ENCODE measurements around the gene CHD6. TPM values are rescaled to one million over a fixed set of nuclear protein-coding genes. Genes with fewer than 3 reads are reported as not detected.

The CHD6 gene
- total and polyA plus RNA-seq, 3 experiments from 2014 or later, result 24.6 to 59.5 (median 25.3) TPM

- H3K4me1 Mint-ChIP-seq, result peaks cover 22 to 26% (median 23%) of the 10 kb centered on the region in 3 donors
- H3K9me3 Mint-ChIP-seq, result no peaks in the 10 kb centered on the region
- Histone ChIP-seq H3K27me3 (ENCODE audit: insufficient read depth, low read length, poor library complexity, severe bottlenecking) (no peaks in the 10 kb centered on the region), H3K4me1 (ENCODE audit: insufficient read depth, low read length) (peaks cover 10% of the 10 kb centered on the region), H3K4me3 (ENCODE audit: low read length) (no peak overlapping the region), H3K27ac (ENCODE audit: low read depth, low read length) (no peak overlapping the region), H3K9me3 (ENCODE audit: low read length) (no peaks in the 10 kb centered on the region), H3K36me3 (ENCODE audit: insufficient read depth, low read length) (peaks cover 34% of the 10 kb centered on the region)
- H3K36me3 Mint-ChIP-seq, result peaks cover 0 to 91% (median 31%) of the 10 kb centered on the region in 3 donors
- peak overlapping the region in 1 of 8 donors; percentile 53 for H3K27ac Mint-ChIP-seq
- no peak overlapping the region for H3K4me3 Mint-ChIP-seq
- DNase-seq, result no peak
- peaks cover 0 to 2% of the 10 kb centered on the region in 2 donors for H3K27me3 Mint-ChIP-seq
- ChIA-PET POLR2A (no interaction called here), CTCF (no interaction called here)
Measured at GRCh38 chr20:41406896-41407444, 211.2 kb downstream of the CHD6 start.

- Mint-ChIP-seq H3K27ac (no peak overlapping the region), H3K36me3 (peaks cover 0 to 88% (median 31%) of the 10 kb centered on the region in 3 donors), H3K27me3 (peaks cover 0 to 2% of the 10 kb centered on the region in 2 donors), H3K4me3 (no peak overlapping the region), H3K4me1 (peaks cover 22 to 26% (median 23%) of the 10 kb centered on the region in 3 donors), H3K9me3 (no peaks in the 10 kb centered on the region)
- Histone ChIP-seq H3K27me3 (ENCODE audit: insufficient read depth, low read length, poor library complexity, severe bottlenecking) (no peaks in the 10 kb centered on the region), H3K4me1 (ENCODE audit: insufficient read depth, low read length) (peaks cover 10% of the 10 kb centered on the region), H3K27ac (ENCODE audit: low read depth, low read length) (no peak overlapping the region), H3K9me3 (ENCODE audit: low read length) (no peaks in the 10 kb centered on the region), H3K4me3 (ENCODE audit: low read length) (no peak overlapping the region), H3K36me3 (ENCODE audit: insufficient read depth, low read length) (peaks cover 29% of the 10 kb centered on the region)
- ChIA-PET POLR2A (no interaction called here), CTCF (no interaction called here)
- no peak for DNase-seq
Measured at GRCh38 chr20:41406353-41406752, 211.8 kb downstream of the CHD6 start.

GRCh38 chr20:41405436-41405835 lies 212.7 kb downstream of the CHD6 start:
- DNase-seq, result no peak
- H3K36me3 ChIP-seq (ENCODE audit: insufficient read depth, low read length), result peaks cover 19% of the 10 kb centered on the region
- no peak overlapping the region for H3K27ac Mint-ChIP-seq
- no peak overlapping the region for H3K4me3 ChIP-seq (ENCODE audit: low read length)
- H3K27me3 ChIP-seq (ENCODE audit: insufficient read depth, low read length, poor library complexity, severe bottlenecking), result no peaks in the 10 kb centered on the region
- ChIA-PET POLR2A (no interaction called here), CTCF (no interaction called here)
- H3K9me3 ChIP-seq (ENCODE audit: low read length), result no peaks in the 10 kb centered on the region
- H3K4me3 Mint-ChIP-seq, result no peak overlapping the region
- H3K4me1 Mint-ChIP-seq, result peaks cover 22 to 26% (median 23%) of the 10 kb centered on the region in 3 donors
- H3K9me3 Mint-ChIP-seq, result no peaks in the 10 kb centered on the region
- peaks cover 0 to 2% of the 10 kb centered on the region in 2 donors for H3K27me3 Mint-ChIP-seq
- H3K27ac ChIP-seq (ENCODE audit: low read depth, low read length), result no peak overlapping the region
- H3K36me3 Mint-ChIP-seq, result peaks cover 0 to 79% (median 27%) of the 10 kb centered on the region in 3 donors
- peaks cover 10% of the 10 kb centered on the region for H3K4me1 ChIP-seq (ENCODE audit: insufficient read depth, low read length)

- Mint-ChIP-seq H3K4me1 (peaks cover 9 to 10% (median 10%) of the 10 kb centered on the region in 3 donors), H3K27ac (peak overlapping the region in 1 of 8 donors; percentile 8), H3K36me3 (peaks cover 0 to 61% (median 20%) of the 10 kb centered on the region in 3 donors), H3K27me3 (peaks cover 0 to 2% of the 10 kb centered on the region in 2 donors), H3K9me3 (no peaks in the 10 kb centered on the region), H3K4me3 (no peak overlapping the region)
- Histone ChIP-seq H3K27me3 (ENCODE audit: insufficient read depth, low read length, poor library complexity, severe bottlenecking) (no peaks in the 10 kb centered on the region), H3K9me3 (ENCODE audit: low read length) (no peaks in the 10 kb centered on the region), H3K27ac (ENCODE audit: low read depth, low read length) (no peak overlapping the region), H3K4me1 (ENCODE audit: insufficient read depth, low read length) (peaks cover 6% of the 10 kb centered on the region), H3K36me3 (ENCODE audit: insufficient read depth, low read length) (peaks cover 14% of the 10 kb centered on the region), H3K4me3 (ENCODE audit: low read length) (no peak overlapping the region)
- ChIA-PET CTCF (no interaction called here), POLR2A (no interaction called here)
- no peak for DNase-seq
Measured at GRCh38 chr20:41403604-41404003, 214.6 kb downstream of the CHD6 start.

- no peak for DNase-seq
- Mint-ChIP-seq H3K27ac (peak overlapping the region in 1 of 8 donors; percentile 39), H3K27me3 (peaks cover 0 to 3% of the 10 kb centered on the region in 2 donors), H3K4me3 (no peak overlapping the region), H3K36me3 (peaks cover 0 to 13% (median 2%) of the 10 kb centered on the region in 3 donors), H3K4me1 (no peaks in the 10 kb centered on the region), H3K9me3 (no peaks in the 10 kb centered on the region)
- Histone ChIP-seq H3K4me1 (ENCODE audit: insufficient read depth, low read length) (no peaks in the 10 kb centered on the region), H3K27ac (ENCODE audit: low read depth, low read length) (no peak overlapping the region), H3K27me3 (ENCODE audit: insufficient read depth, low read length, poor library complexity, severe bottlenecking) (no peaks in the 10 kb centered on the region), H3K36me3 (ENCODE audit: insufficient read depth, low read length) (no peaks in the 10 kb centered on the region), H3K9me3 (ENCODE audit: low read length) (no peaks in the 10 kb centered on the region), H3K4me3 (ENCODE audit: low read length) (no peak overlapping the region)
- ChIA-PET CTCF (interaction anchor here (0.8 kb wide), 1 partner anchor 42 kb away, joined by 3 read pairs; no protein-coding TSS in a partner anchor), POLR2A (no interaction called here)
Measured at GRCh38 chr20:41398408-41398807, 219.8 kb downstream of the CHD6 start.

GRCh38 chr20:41395667-41396664 lies 222.2 kb downstream of the CHD6 start:
- no peaks in the 10 kb centered on the region for H3K4me1 Mint-ChIP-seq
- Histone ChIP-seq H3K27me3 (ENCODE audit: insufficient read depth, low read length, poor library complexity, severe bottlenecking) (no peaks in the 10 kb centered on the region), H3K9me3 (ENCODE audit: low read length) (no peaks in the 10 kb centered on the region), H3K36me3 (ENCODE audit: insufficient read depth, low read length) (no peaks in the 10 kb centered on the region), H3K4me3 (ENCODE audit: low read length) (no peak overlapping the region), H3K27ac (ENCODE audit: low read depth, low read length) (no peak overlapping the region), H3K4me1 (ENCODE audit: insufficient read depth, low read length) (no peaks in the 10 kb centered on the region)
- no peaks in the 10 kb centered on the region for H3K9me3 Mint-ChIP-seq
- H3K36me3 Mint-ChIP-seq, result no peaks in the 10 kb centered on the region
- ChIA-PET POLR2A (no interaction called here), CTCF (no interaction called here)
- peak overlapping the region in 1 of 8 donors; percentile 55 for H3K27ac Mint-ChIP-seq
- DNase-seq, result no peak
- H3K4me3 Mint-ChIP-seq, result no peak overlapping the region
- H3K27me3 Mint-ChIP-seq, result peaks cover 0 to 4% of the 10 kb centered on the region in 2 donors

- H3K27me3 Mint-ChIP-seq, result peaks cover 0 to 4% of the 10 kb centered on the region in 2 donors
- no peak overlapping the region for H3K27ac ChIP-seq (ENCODE audit: low read depth, low read length)
- no peaks in the 10 kb centered on the region for H3K36me3 ChIP-seq (ENCODE audit: insufficient read depth, low read length)
- H3K27ac Mint-ChIP-seq, result peak overlapping the region in 1 of 8 donors; percentile 33
- H3K4me1 Mint-ChIP-seq, result no peaks in the 10 kb centered on the region
- no peak overlapping the region for H3K4me3 ChIP-seq (ENCODE audit: low read length)
- H3K36me3 Mint-ChIP-seq, result no peaks in the 10 kb centered on the region
- CTCF ChIA-PET, result no interaction called here
- no peaks in the 10 kb centered on the region for H3K4me1 ChIP-seq (ENCODE audit: insufficient read depth, low read length)
- H3K27me3 ChIP-seq (ENCODE audit: insufficient read depth, low read length, poor library complexity, severe bottlenecking), result no peaks in the 10 kb centered on the region
- H3K4me3 Mint-ChIP-seq, result no peak overlapping the region
- no peaks in the 10 kb centered on the region for H3K9me3 Mint-ChIP-seq
- no peak for DNase-seq
- POLR2A ChIA-PET, result no interaction called here
- H3K9me3 ChIP-seq (ENCODE audit: low read length), result no peaks in the 10 kb centered on the region
Measured at GRCh38 chr20:41394931-41395666, 223.1 kb downstream of the CHD6 start.

DNA sequence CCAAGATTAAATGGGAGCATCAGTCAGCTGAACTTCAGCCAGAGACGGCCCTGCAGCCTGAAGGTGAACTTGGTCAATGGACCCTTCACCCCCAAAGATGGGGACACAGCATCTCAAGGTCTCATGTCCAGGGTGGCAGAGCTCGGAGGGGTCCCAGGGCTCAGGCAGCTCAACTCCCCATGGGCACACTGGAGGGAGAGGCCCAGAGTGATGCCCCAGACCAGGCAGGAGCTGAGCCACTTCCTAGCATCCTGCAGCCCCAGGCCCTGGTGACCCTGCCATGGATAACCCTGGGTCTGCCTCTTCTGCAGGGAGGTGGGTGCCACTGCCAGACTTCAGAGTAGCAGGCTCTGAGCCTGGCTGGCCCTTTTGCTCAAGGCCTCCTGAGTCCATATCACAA lies 224.1 kb downstream of the CHD6 start:
- Mint-ChIP-seq H3K4me3 (no peak overlapping the region), H3K27me3 (peaks cover 0 to 4% of the 10 kb centered on the region in 2 donors), H3K9me3 (no peaks in the 10 kb centered on the region), H3K4me1 (no peaks in the 10 kb centered on the region), H3K27ac (no peak overlapping the region), H3K36me3 (no peaks in the 10 kb centered on the region)
- no peak for DNase-seq
- Histone ChIP-seq H3K36me3 (ENCODE audit: insufficient read depth, low read length) (no peaks in the 10 kb centered on the region), H3K27me3 (ENCODE audit: insufficient read depth, low read length, poor library complexity, severe bottlenecking) (no peaks in the 10 kb centered on the region), H3K27ac (ENCODE audit: low read depth, low read length) (no peak overlapping the region), H3K4me3 (ENCODE audit: low read length) (no peak overlapping the region), H3K4me1 (ENCODE audit: insufficient read depth, low read length) (no peaks in the 10 kb centered on the region), H3K9me3 (ENCODE audit: low read length) (no peaks in the 10 kb centered on the region)
- ChIA-PET POLR2A (no interaction called here), CTCF (no interaction called here)
